Fibroblast of peridontal ligament (primary cell): ENCODE measurements around the gene NR2C2AP.

Experiments used
- DNase-seq: peaks from one replicate; pipeline ENCODE4 v3.0.0-alpha.2; 2010; ENCODE audit errors: extremely low read depth

The NR2C2AP gene

DNA sequence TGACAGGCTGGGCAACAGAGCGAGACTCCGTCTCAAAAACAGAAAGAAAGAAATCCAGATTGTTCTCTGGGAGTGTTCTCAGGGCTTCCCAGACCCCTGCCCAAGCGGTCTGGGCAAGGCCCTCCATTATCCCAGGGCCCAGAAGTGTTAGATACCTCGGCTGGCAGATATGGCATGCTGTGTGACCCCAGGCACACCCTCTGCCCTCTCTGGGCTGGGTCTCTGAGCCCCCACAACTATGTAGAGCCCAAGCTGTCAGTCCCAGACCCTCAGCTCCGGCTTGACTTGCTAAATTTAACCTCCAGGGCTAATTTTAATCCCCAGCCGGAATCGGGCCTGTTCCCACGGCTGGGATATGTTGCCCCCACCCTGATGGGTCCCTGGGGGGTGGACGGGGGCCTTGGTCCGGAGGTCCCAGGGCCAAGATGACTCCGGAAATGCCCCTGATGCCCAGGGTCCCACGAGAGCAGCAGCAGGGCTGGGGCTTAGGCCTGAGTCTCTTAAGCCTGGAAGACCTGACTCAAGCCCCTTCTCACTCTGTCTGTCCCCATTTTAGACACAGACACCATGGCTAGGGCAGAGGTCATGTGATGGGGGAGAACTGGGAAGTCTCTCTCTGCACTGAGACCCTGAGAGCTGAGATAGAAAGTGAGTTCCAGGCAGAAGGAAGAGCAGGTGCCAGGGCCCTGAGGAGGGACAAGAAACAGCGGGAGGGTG lies 50.4 kb downstream of the NR2C2AP start:
- no peak for DNase-seq

DNA sequence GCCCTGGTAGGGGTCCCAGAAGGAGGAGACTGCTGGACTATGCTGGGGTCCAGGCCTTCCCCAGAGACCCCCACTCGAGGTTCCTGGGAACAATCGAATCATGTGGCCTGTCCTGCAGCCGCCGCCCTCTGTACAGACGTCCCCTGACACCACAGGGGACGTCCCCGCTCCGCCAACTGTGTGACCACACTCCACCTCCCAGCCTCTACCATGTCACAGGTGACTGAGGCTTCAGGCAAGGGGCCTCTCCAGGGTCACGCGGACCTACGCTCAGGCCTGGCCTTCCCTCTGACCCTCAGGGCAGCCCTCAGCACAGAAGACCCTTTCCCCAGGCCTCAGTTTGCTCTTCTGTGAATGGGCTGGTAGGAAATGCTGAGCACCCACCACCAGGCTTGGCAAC lies 51.8 kb downstream of the NR2C2AP start:
- no peak for DNase-seq
